ENCODE results near the gene PANK4. TPM values are rescaled to one million over a fixed set of nuclear protein-coding genes. Genes with fewer than 3 reads are reported as not detected.
"Not testable (repeated sequence)": the region's sequence is repeated elsewhere in the genome, so short reads cannot be mapped to it uniquely, and the experiment has no call there.

The PANK4 gene
- total and polyA plus RNA-seq, 9 donors: 19.7 to 30.2 (median 22.5) TPM

GRCh38 chr1:2558861-2559260, 32.5 kb upstream of the PANK4 start:
- no peak for DNase-seq
- H3K27me3 ChIP-seq (ENCODE audit: control insufficient read depth, insufficient read depth, low read length): peaks cover 2% of the 10 kb centered on the region
- 94% methylated on average over 6 of the region's 6 CpGs for WGBS (ENCODE audit: insufficient coverage)
- peaks cover 26% of the 10 kb centered on the region for H3K4me1 ChIP-seq (ENCODE audit: control insufficient read depth, insufficient read depth, low read length)
- peaks cover 11% of the 10 kb centered on the region for H3K36me3 ChIP-seq (ENCODE audit: control insufficient read depth, insufficient read depth, low read length)
- H3K4me3 ChIP-seq (ENCODE audit: low read length): no peak overlapping the region
- H3K27ac ChIP-seq (ENCODE audit: low read length): no peak overlapping the region
- no peaks in the 10 kb centered on the region for H3K9me3 ChIP-seq (replicated peaks; ENCODE audit: control insufficient read depth, low read depth, low read length)

GRCh38 chr1:2558420-2558819, 32.0 kb upstream of the PANK4 start:
- no peak overlapping the region for H3K4me3 ChIP-seq (ENCODE audit: low read length)
- no peaks in the 10 kb centered on the region for H3K9me3 ChIP-seq (replicated peaks; ENCODE audit: control insufficient read depth, low read depth, low read length)
- peaks cover 11% of the 10 kb centered on the region for H3K36me3 ChIP-seq (ENCODE audit: control insufficient read depth, insufficient read depth, low read length)
- WGBS (ENCODE audit: insufficient coverage): 88% methylated on average over 11 of the region's 12 CpGs
- peaks cover 2% of the 10 kb centered on the region for H3K27me3 ChIP-seq (ENCODE audit: control insufficient read depth, insufficient read depth, low read length)
- DNase-seq: no peak
- peaks cover 26% of the 10 kb centered on the region for H3K4me1 ChIP-seq (ENCODE audit: control insufficient read depth, insufficient read depth, low read length)
- no peak overlapping the region for H3K27ac ChIP-seq (ENCODE audit: low read length)

GRCh38 chr1:2557482-2558400, 31.3 kb upstream of the PANK4 start:
- Histone ChIP-seq H3K4me3 (ENCODE audit: low read length) (peak overlapping the region; percentile 37), H3K36me3 (ENCODE audit: control insufficient read depth, insufficient read depth, low read length) (peaks cover 11% of the 10 kb centered on the region)

GRCh38 chr1:2556678-2557481, 30.5 kb upstream of the PANK4 start:
- Histone ChIP-seq H3K36me3 (ENCODE audit: control insufficient read depth, insufficient read depth, low read length) (peaks cover 7% of the 10 kb centered on the region), H3K4me3 (ENCODE audit: low read length) (peak overlapping the region; percentile 37), H3K9me3 (replicated peaks; ENCODE audit: control insufficient read depth, low read depth, low read length) (no peaks in the 10 kb centered on the region), H3K27ac (ENCODE audit: low read length) (peak overlapping the region; percentile 80), H3K27me3 (ENCODE audit: control insufficient read depth, insufficient read depth, low read length) (peaks cover 2% of the 10 kb centered on the region), H3K4me1 (ENCODE audit: control insufficient read depth, insufficient read depth, low read length) (peaks cover 26% of the 10 kb centered on the region)
- 40% methylated on average over 23 of the region's 24 CpGs for WGBS (ENCODE audit: insufficient coverage)
- DNase-seq: no peak

More at GRCh38 chr1:2557482-2558400, 31.3 kb upstream of the PANK4 start:
- H3K9me3 ChIP-seq (replicated peaks; ENCODE audit: control insufficient read depth, low read depth, low read length): no peaks in the 10 kb centered on the region
- peaks cover 26% of the 10 kb centered on the region for H3K4me1 ChIP-seq (ENCODE audit: control insufficient read depth, insufficient read depth, low read length)
- H3K27ac ChIP-seq (ENCODE audit: low read length): no peak overlapping the region
- WGBS (ENCODE audit: insufficient coverage): 82% methylated on average over 24 of the region's 30 CpGs
- peaks cover 2% of the 10 kb centered on the region for H3K27me3 ChIP-seq (ENCODE audit: control insufficient read depth, insufficient read depth, low read length)
- DNase-seq: no peak

GRCh38 chr1:2556277-2556677, 29.9 kb upstream of the PANK4 start, which contains the start of gene TNFRSF14:
Gene TNFRSF14 (plus strand): TSS chr1:2556371. CDS start chr1:2556665, 294 bp downstream.
- peak within 1 kb of the TSS; percentile 37 for H3K4me3 ChIP-seq (ENCODE audit: low read length)
- no peaks in the 10 kb centered on the region for H3K9me3 ChIP-seq (replicated peaks; ENCODE audit: control insufficient read depth, low read depth, low read length)
- H3K27me3 ChIP-seq (ENCODE audit: control insufficient read depth, insufficient read depth, low read length): peaks cover 2% of the 10 kb centered on the region
- peak within 1 kb of the TSS; percentile 80 for H3K27ac ChIP-seq (ENCODE audit: low read length)
- 2% methylated on average over 16 of the region's 16 CpGs for WGBS (ENCODE audit: insufficient coverage)
- H3K36me3 ChIP-seq (ENCODE audit: control insufficient read depth, insufficient read depth, low read length): peaks cover 6% of the 10 kb centered on the region
- peak; percentile 76 for DNase-seq
- H3K4me1 ChIP-seq (ENCODE audit: control insufficient read depth, insufficient read depth, low read length): peaks cover 26% of the 10 kb centered on the region

- peaks cover 6% of the 10 kb centered on the region for H3K36me3 ChIP-seq (ENCODE audit: control insufficient read depth, insufficient read depth, low read length)
- peaks cover 26% of the 10 kb centered on the region for H3K4me1 ChIP-seq (ENCODE audit: control insufficient read depth, insufficient read depth, low read length)
- peak; percentile 80 for DNase-seq
- H3K27me3 ChIP-seq (ENCODE audit: control insufficient read depth, insufficient read depth, low read length): peaks cover 2% of the 10 kb centered on the region
- H3K4me3 ChIP-seq (ENCODE audit: low read length): peak overlapping the region; percentile 37
- WGBS (ENCODE audit: insufficient coverage): 24% methylated on average over 17 of the region's 26 CpGs
- no peaks in the 10 kb centered on the region for H3K9me3 ChIP-seq (replicated peaks; ENCODE audit: control insufficient read depth, low read depth, low read length)
- H3K27ac ChIP-seq (ENCODE audit: low read length): peak overlapping the region; percentile 80
Observed at GRCh38 chr1:2555634-2556276, 29.4 kb upstream of the PANK4 start.

GRCh38 chr1:2554621-2555387, 28.4 kb upstream of the PANK4 start:
- H3K27me3 ChIP-seq (ENCODE audit: control insufficient read depth, insufficient read depth, low read length): peaks cover 2% of the 10 kb centered on the region
- peaks cover 6% of the 10 kb centered on the region for H3K36me3 ChIP-seq (ENCODE audit: control insufficient read depth, insufficient read depth, low read length)
- H3K27ac ChIP-seq (ENCODE audit: low read length): peak overlapping the region; percentile 13
- peaks cover 25% of the 10 kb centered on the region for H3K4me1 ChIP-seq (ENCODE audit: control insufficient read depth, insufficient read depth, low read length)
- no peak overlapping the region for H3K4me3 ChIP-seq (ENCODE audit: low read length)
- H3K9me3 ChIP-seq (replicated peaks; ENCODE audit: control insufficient read depth, low read depth, low read length): no peaks in the 10 kb centered on the region
- 61% methylated on average over 14 of the region's 19 CpGs for WGBS (ENCODE audit: insufficient coverage)
- DNase-seq: peak; percentile 56

GRCh38 chr1:2553871-2554620, 27.6 kb upstream of the PANK4 start:
- Histone ChIP-seq H3K4me1 (ENCODE audit: control insufficient read depth, insufficient read depth, low read length) (peaks cover 28% of the 10 kb centered on the region), H3K27me3 (ENCODE audit: control insufficient read depth, insufficient read depth, low read length) (peaks cover 2% of the 10 kb centered on the region), H3K36me3 (ENCODE audit: control insufficient read depth, insufficient read depth, low read length) (peaks cover 4% of the 10 kb centered on the region), H3K4me3 (ENCODE audit: low read length) (no peak overlapping the region), H3K9me3 (replicated peaks; ENCODE audit: control insufficient read depth, low read depth, low read length) (no peaks in the 10 kb centered on the region), H3K27ac (ENCODE audit: low read length) (no peak overlapping the region)
- DNase-seq: no peak
- WGBS (ENCODE audit: insufficient coverage): 79% methylated on average over 30 of the region's 30 CpGs

- DNase-seq; H3K36me3 ChIP-seq (ENCODE audit: control insufficient read depth, insufficient read depth, low read length); H3K27ac ChIP-seq (ENCODE audit: low read length); H3K27me3 ChIP-seq (ENCODE audit: control insufficient read depth, insufficient read depth, low read length); H3K4me3 ChIP-seq (ENCODE audit: low read length); H3K9me3 ChIP-seq (replicated peaks; ENCODE audit: control insufficient read depth, low read depth, low read length): not testable (repeated sequence)
- 33% methylated on average over 4 of the region's 9 CpGs for WGBS (ENCODE audit: insufficient coverage)
- H3K4me1 ChIP-seq (ENCODE audit: control insufficient read depth, insufficient read depth, low read length): peaks cover 37% of the 10 kb centered on the region
Observed at GRCh38 chr1:2553076-2553475, 26.7 kb upstream of the PANK4 start.
